ENCODE results near the gene ZCCHC3. TPM values are rescaled to one million over a fixed set of nuclear protein-coding genes. Genes with fewer than 3 reads are reported as not detected.

Gene ZCCHC3
- total RNA-seq, 1 experiment from 2014 or later: 12.1 TPM

GRCh38 chr20:275791-276190, 21.6 kb upstream of the ZCCHC3 start:
- H3K27me3 Mint-ChIP-seq (ENCODE audit: insufficient read depth, unreplicated experiment): no peaks in the 10 kb centered on the region
- H3K9me3 Mint-ChIP-seq (ENCODE audit: unreplicated experiment): no peaks in the 10 kb centered on the region
- intact Hi-C loops (cut with micrococcal nuclease): no loop called here
- TF ChIP-seq CTCF (IDR thresholded peaks at IDR 0.05; ENCODE audit: unreplicated experiment): no peak
- POLR2A ChIA-PET: interaction anchor here (1.1 kb wide), 1 partner anchor 50 kb away, joined by 4 read pairs; the partner anchor contains the start of gene SOX12
- H3K36me3 Mint-ChIP-seq (ENCODE audit: insufficient read depth, unreplicated experiment): no peaks in the 10 kb centered on the region
- CTCF ChIA-PET: interaction anchor here (0.8 to 1.5 kb wide), 2 partner anchors 40 to 58 kb away, joined by 3 read pairs; no protein-coding TSS in a partner anchor
- H3K27ac Mint-ChIP-seq (ENCODE audit: low read depth, unreplicated experiment): no peak overlapping the region
- H3K4me3 Mint-ChIP-seq (ENCODE audit: unreplicated experiment): no peak overlapping the region
- no peak for DNase-seq (ENCODE audit: unreplicated experiment)
- no peaks in the 10 kb centered on the region for H3K4me1 Mint-ChIP-seq (ENCODE audit: insufficient read depth, unreplicated experiment)
- BruUV-seq (replicated peaks): no TSS peak

DNA sequence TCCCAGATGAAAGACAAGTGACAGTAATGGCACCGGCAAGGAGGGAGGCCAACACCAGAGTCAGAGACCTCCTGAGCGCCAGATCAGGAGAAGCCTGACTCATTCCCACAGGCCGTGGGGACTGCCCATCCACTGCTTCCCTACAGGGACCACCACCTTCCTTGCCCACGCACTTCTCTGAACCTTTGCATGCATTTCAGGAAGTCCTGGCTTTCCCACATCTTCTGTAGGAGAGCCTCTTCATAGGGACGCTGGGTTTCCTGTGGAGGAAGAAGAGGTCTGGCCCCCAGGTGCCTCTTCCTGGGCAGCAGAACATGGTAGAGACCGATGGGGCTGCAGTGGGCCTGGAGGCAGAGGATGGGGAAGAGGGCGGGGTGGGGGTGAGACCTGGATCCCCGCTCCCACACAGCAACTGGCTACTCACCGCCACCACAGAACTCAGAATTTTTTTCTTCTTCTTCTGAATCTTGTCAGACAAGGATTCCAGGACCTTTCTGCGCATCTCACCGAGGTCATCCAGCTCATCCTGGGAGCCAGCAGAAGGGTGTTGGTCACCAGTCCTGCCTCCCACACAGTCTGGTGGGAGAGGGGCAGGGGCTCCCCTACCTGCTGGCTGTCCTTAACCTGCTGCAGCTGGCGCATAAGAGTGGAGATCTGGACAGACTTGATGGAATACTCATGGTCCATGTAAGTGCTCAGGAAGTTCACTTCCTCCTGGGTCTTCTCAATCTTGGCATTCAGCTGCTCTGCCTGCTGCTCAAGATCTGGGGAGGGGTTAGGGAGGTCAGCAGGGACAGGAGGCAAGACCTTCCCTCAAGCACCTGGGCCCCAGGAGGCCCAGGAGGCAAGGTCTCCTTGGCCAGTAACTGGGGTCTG, 20.5 kb upstream of the ZCCHC3 start:
- CTCF ChIA-PET: interaction anchor here (2.0 to 2.3 kb wide), 2 partner anchors 9 to 10 kb away, joined by 10 to 13 read pairs; no protein-coding TSS in a partner anchor
- POLR2A ChIA-PET: interaction anchor here (1.1 kb wide), 1 partner anchor 48 kb away, joined by 4 read pairs; the partner anchor contains the start of gene SOX12
- H3K27me3 Mint-ChIP-seq (ENCODE audit: insufficient read depth, unreplicated experiment): no peaks in the 10 kb centered on the region
- H3K4me3 Mint-ChIP-seq (ENCODE audit: unreplicated experiment): no peak overlapping the region
- BruUV-seq (replicated peaks): no TSS peak
- TF ChIP-seq CTCF (IDR thresholded peaks at IDR 0.05; ENCODE audit: unreplicated experiment): no peak
- H3K9me3 Mint-ChIP-seq (ENCODE audit: unreplicated experiment): no peaks in the 10 kb centered on the region
- H3K36me3 Mint-ChIP-seq (ENCODE audit: insufficient read depth, unreplicated experiment): no peaks in the 10 kb centered on the region
- no peak for DNase-seq (ENCODE audit: unreplicated experiment)
- no peaks in the 10 kb centered on the region for H3K4me1 Mint-ChIP-seq (ENCODE audit: insufficient read depth, unreplicated experiment)
- no peak overlapping the region for H3K27ac Mint-ChIP-seq (ENCODE audit: low read depth, unreplicated experiment)
- intact Hi-C loops (cut with micrococcal nuclease): no loop called here

DNA sequence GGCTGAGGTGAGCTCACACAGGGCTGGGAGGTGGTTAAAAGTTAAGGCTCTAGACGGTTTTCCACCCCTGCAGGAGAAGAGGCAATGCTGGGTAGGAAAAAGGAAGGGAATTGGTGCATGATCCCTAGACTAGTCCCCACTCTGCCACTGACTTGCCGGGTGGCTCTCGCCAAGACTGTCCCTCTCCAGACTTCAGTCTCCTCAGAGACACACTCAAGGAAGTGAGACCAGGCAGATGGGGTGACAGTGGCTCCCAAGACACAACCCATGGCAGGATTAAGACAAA, 19.9 kb upstream of the ZCCHC3 start:
- intact Hi-C loops (cut with micrococcal nuclease): no loop called here
- no peaks in the 10 kb centered on the region for H3K4me1 Mint-ChIP-seq (ENCODE audit: insufficient read depth, unreplicated experiment)
- no peaks in the 10 kb centered on the region for H3K27me3 Mint-ChIP-seq (ENCODE audit: insufficient read depth, unreplicated experiment)
- H3K9me3 Mint-ChIP-seq (ENCODE audit: unreplicated experiment): no peaks in the 10 kb centered on the region
- no peaks in the 10 kb centered on the region for H3K36me3 Mint-ChIP-seq (ENCODE audit: insufficient read depth, unreplicated experiment)
- TF ChIP-seq CTCF (IDR thresholded peaks at IDR 0.05; ENCODE audit: unreplicated experiment): no peak
- ChIA-PET POLR2A (no interaction called here), CTCF (interaction anchor here (2.0 to 2.3 kb wide), 2 partner anchors 9 to 11 kb away, joined by 10 to 13 read pairs; no protein-coding TSS in a partner anchor)
- H3K4me3 Mint-ChIP-seq (ENCODE audit: unreplicated experiment): no peak overlapping the region
- DNase-seq (ENCODE audit: unreplicated experiment): no peak
- no TSS peak for BruUV-seq (replicated peaks)
- no peak overlapping the region for H3K27ac Mint-ChIP-seq (ENCODE audit: low read depth, unreplicated experiment)

DNA sequence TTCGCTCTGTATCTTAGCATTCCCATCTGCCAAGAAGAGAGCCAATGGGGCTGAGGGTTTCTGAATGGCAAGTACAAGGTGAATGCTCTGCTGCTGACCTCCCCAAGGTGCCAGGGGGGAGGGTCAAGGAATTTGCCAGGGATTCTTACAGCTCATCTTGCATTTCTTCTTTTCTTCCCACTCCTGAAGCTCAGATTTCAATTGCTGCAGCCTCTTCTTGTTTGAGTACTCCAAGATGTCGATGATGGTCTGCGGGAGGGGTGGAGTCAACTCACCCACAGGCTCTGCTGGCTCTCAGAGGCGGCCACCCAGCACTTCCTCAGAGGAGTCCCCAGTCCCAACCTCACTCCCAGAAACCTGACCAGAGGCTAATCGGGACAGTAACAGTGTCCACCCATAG, 19.2 kb upstream of the ZCCHC3 start:
- intact Hi-C loops (cut with micrococcal nuclease): no loop called here
- Mint-ChIP-seq H3K27me3 (ENCODE audit: insufficient read depth, unreplicated experiment) (no peaks in the 10 kb centered on the region), H3K27ac (ENCODE audit: low read depth, unreplicated experiment) (no peak overlapping the region), H3K36me3 (ENCODE audit: insufficient read depth, unreplicated experiment) (no peaks in the 10 kb centered on the region), H3K4me3 (ENCODE audit: unreplicated experiment) (no peak overlapping the region), H3K4me1 (ENCODE audit: insufficient read depth, unreplicated experiment) (no peaks in the 10 kb centered on the region), H3K9me3 (ENCODE audit: unreplicated experiment) (no peaks in the 10 kb centered on the region)
- POLR2A ChIA-PET: no interaction called here
- no TSS peak for BruUV-seq (replicated peaks)
- no peak for TF ChIP-seq CTCF (IDR thresholded peaks at IDR 0.05; ENCODE audit: unreplicated experiment)
- no peak for DNase-seq (ENCODE audit: unreplicated experiment)
- CTCF ChIA-PET: interaction anchor here (0.6 to 2.3 kb wide), 3 partner anchors 10 to 43 kb away, joined by 3 to 13 read pairs (median 10); no protein-coding TSS in a partner anchor

Measured in MCF 10A (cell line).